T-helper 1 cell treated with Interleukin-12 subunit alpha and Interleukin-12 subunit beta and Interleukin-4 antibody, amounts not matched to agents 30 μg/mL and 1 μg/mL, for 36 hours (primary cell): ENCODE data around the gene EBI3.
"Not testable (repeated sequence)": the region's sequence is repeated elsewhere in the genome, so short reads cannot be mapped to it uniquely, and the experiment has no call there.

Experiments used
- H3K27ac Mint-ChIP-seq: one replicate; pipeline ENCODE4 v1.8.0; 2021; ENCODE audit warnings: mild to moderate bottlenecking, mixed read lengths
- H3K27me3 Mint-ChIP-seq: one replicate; pipeline ENCODE4 v1.8.0; 2021; ENCODE audit warnings: low read depth, mixed read lengths
- H3K36me3 Mint-ChIP-seq: one replicate; pipeline ENCODE4 v1.8.0; 2021; ENCODE audit warnings: low read depth, mixed read lengths
- H3K4me1 Mint-ChIP-seq: one replicate; pipeline ENCODE4 v1.8.0; 2021; ENCODE audit warnings: low read depth, mixed read lengths
- H3K4me3 Mint-ChIP-seq: one replicate; pipeline ENCODE4 v1.8.0; 2021; ENCODE audit warnings: mild to moderate bottlenecking, moderate library complexity, mixed read lengths
- H3K9me3 Mint-ChIP-seq: one replicate; pipeline ENCODE4 v1.8.0; 2021; ENCODE audit warnings: mixed read lengths

Gene EBI3

DNA sequence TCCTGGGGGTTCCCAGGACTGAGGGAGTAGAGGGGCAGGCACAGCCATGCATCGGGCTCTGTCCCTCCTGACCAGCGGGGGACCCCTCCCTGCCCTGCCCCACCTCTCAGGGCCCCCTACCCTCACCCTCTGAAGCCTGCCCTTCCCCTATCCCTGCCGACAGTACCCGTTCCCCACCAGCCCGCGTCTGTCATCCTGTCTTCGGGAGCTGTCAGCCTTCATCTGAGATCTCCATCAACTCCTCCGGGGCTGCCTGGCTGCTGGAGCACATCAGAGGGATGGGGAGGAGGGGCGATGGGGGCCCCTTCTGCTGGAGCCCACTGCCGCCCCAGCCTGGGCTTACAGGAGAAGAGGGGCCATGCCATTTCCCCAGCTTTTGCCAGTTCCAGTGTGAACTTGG, 43.6 kb downstream of the EBI3 start:
- H3K27ac Mint-ChIP-seq: no peak overlapping the region
- no peaks in the 10 kb centered on the region for H3K9me3 Mint-ChIP-seq
- H3K4me3 Mint-ChIP-seq: no peak overlapping the region
- peaks cover 12% of the 10 kb centered on the region for H3K36me3 Mint-ChIP-seq
- H3K4me1 Mint-ChIP-seq: no peaks in the 10 kb centered on the region
- H3K27me3 Mint-ChIP-seq: peaks cover 7% of the 10 kb centered on the region

DNA sequence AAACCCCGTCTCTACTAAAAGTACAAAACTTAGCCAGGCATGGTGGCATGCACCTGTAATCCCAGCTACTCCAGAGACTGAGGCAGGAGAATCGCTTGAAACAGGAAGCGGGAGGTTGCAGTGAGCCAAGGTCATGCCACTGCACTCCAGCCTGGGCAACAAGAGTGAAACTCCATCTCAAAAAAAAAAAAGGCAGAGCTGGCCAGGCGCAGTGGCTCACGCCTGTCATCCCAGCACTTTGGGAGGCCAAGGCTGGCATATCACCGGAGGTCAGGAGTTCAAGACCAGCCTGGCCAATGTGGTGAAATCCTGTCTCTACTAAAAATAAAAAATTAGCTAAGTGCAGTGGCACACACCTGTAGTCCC, 45.0 kb downstream of the EBI3 start:
- not testable (repeated sequence) for H3K36me3 Mint-ChIP-seq

DNA sequence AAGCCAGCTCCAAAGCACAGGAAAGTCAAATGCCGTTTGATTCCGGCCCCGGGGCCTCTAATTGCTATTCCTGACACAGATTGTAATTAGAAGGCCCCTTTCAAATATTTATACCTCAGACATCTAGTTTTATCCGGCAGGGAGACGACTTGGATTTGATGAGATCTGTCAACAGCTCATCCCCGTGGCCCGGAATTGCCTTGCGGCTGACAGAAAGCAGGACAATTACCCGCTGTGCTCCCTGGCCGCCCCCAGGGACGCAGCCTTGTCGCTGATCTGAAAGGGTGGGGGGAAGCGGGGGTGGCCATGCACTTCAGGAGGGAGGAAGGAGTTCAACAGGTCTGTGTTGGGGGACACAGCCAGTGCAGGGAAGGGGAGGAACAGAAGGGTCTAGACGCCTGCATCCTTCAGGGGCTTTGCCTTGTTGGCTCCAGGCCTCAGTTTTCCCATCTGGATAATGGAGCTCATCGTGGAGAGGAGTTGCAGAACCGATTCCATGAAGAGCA, 47.9 kb downstream of the EBI3 start:
- Mint-ChIP-seq H3K4me1 (peaks cover 2% of the 10 kb centered on the region), H3K9me3 (no peaks in the 10 kb centered on the region), H3K27me3 (peaks cover 37% of the 10 kb centered on the region)

More for the DNA sequence above, 45.0 kb downstream of the EBI3 start:
- not testable (repeated sequence) for H3K4me3 Mint-ChIP-seq, H3K9me3 Mint-ChIP-seq, H3K4me1 Mint-ChIP-seq, H3K27ac Mint-ChIP-seq
- H3K27me3 Mint-ChIP-seq: peaks cover 17% of the 10 kb centered on the region

DNA sequence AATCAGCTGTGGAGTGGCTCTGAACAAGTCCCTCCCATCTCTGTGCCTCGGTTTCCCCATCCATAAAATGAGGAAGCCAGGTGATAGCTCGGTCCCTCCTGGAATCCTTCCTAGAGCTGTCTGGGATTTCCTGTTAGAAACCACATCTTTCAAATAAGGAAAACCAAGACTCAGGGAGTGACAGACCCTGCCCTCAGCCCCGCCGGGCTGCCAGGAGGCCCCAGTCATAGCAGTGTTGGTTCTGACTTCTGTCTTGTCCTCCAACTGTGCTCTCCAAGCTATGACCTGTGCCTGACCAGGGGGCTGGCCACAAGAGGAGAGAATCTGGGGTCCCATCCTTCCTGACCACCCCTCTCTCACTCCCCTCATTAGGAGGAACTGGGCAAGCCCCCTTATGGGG, 48.7 kb downstream of the EBI3 start:
- Mint-ChIP-seq H3K4me1 (peaks cover 2% of the 10 kb centered on the region), H3K4me3 (no peak overlapping the region), H3K36me3 (no peaks in the 10 kb centered on the region), H3K27me3 (peaks cover 37% of the 10 kb centered on the region), H3K27ac (no peak overlapping the region), H3K9me3 (no peaks in the 10 kb centered on the region)

More for the DNA sequence above, 47.9 kb downstream of the EBI3 start:
- Mint-ChIP-seq H3K4me3 (no peak overlapping the region), H3K36me3 (peaks cover under 1% of the 10 kb centered on the region), H3K27ac (no peak overlapping the region)

DNA sequence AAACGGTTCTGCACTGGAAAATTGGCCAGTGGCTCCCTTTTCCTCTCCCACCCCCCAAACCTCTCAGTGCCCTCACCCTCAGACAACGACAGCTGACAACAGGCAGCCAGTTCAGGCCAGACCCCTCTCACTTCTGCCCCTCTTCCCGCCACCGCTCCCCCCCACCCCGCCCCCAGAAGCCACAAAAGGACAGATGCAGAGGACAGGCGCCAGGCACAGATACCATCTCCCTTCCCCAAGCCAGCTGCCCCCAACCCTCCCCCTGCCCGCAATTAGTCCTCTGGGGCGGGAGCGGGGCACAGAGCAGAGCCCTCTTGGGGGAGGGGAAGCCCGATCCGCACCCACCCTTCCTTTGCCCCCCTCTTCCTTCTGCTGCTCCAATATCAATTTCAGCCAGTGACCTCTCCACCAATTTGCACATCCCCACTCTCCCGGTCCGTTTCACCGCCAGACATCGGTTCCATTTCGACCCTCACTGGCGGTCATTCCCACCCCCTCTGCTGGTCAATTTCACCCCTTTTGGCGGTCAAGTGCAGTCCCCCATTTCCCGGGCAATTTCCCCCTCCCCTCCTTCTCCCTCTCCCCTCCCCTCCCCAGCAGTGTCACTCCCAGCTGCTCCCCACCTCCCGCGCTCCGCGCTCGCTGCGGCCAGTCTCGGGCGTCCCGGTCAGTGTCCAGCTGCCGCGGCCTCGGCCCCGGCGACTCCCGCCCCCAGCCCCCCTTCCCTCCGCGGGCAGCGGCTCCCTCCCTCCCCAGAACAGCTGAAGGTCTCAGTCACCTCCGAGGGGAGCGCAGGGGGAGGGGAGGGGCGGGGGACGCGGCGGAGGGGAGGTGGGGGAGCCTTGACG, 49.3 kb downstream of the EBI3 start, which contains the start of gene SHD:
Gene SHD, plus strand, starts transcription at position 848 of the 848 bp plus-strand sequence. CDS start 798 bp downstream, outside the sequence.
- H3K4me1 Mint-ChIP-seq: peaks cover 2% of the 10 kb centered on the region
- H3K27ac Mint-ChIP-seq: no peak within 1 kb of the TSS
- H3K36me3 Mint-ChIP-seq: no peaks in the 10 kb centered on the region
- H3K9me3 Mint-ChIP-seq: no peaks in the 10 kb centered on the region
- H3K27me3 Mint-ChIP-seq: peaks cover 37% of the 10 kb centered on the region
- H3K4me3 Mint-ChIP-seq: peak within 1 kb of the TSS; percentile 51

- Mint-ChIP-seq H3K4me1 (peaks cover 2% of the 10 kb centered on the region), H3K27ac (no peak overlapping the region), H3K36me3 (no peaks in the 10 kb centered on the region), H3K27me3 (peaks cover 37% of the 10 kb centered on the region), H3K4me3 (no peak overlapping the region), H3K9me3 (no peaks in the 10 kb centered on the region)
These were observed 49.9 kb downstream of the EBI3 start for GRCh38 chr19:4279267-4279529.

- Mint-ChIP-seq H3K27ac (no peak overlapping the region), H3K27me3 (peaks cover 37% of the 10 kb centered on the region), H3K4me1 (peaks cover 2% of the 10 kb centered on the region), H3K36me3 (no peaks in the 10 kb centered on the region), H3K4me3 (peak overlapping the region; percentile 51), H3K9me3 (no peaks in the 10 kb centered on the region)
These were observed 50.5 kb downstream of the EBI3 start for GRCh38 chr19:4279530-4280422.

DNA sequence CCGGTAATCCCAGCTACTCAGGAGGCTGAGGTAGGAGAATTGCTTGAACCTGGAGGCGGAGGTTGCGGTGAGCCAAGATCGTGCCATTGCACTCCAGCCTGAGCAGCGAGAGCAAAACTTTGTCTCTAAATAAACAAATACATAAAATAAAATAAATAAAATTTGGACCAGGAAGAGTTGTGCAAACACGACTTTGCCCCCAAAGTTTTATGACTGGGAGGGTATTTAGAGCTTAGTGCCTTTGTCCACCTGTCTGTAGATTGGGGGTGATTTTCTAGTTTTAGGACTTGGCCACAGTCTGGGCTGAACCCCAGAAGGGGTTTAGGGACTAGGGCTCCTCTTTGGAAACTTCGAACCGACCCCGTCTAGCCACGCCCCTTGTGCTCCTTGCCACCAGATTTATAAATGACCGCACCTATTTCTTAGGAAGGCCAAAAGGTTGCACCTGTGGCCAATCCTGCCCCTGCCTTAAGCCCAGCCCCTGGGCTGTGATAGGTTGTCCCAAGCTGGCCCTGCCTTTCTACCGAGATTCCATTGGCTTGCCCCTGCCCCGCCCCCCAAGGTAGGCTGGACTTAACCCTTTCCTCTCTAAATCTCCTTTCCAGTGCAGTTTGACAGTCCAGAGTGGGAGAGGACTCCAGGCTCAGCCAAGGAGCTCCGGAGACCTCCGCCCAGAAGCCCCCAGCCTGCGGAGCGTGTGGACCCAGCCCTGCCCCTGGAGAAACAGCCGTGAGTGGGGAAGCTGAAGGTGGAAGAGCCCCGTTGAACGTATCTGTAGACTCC, 55.0 kb downstream of the EBI3 start:
- H3K4me1 Mint-ChIP-seq: peaks cover 2% of the 10 kb centered on the region
- H3K36me3 Mint-ChIP-seq: no peaks in the 10 kb centered on the region
- no peak overlapping the region for H3K4me3 Mint-ChIP-seq
- H3K9me3 Mint-ChIP-seq: no peaks in the 10 kb centered on the region
- no peak overlapping the region for H3K27ac Mint-ChIP-seq
- H3K27me3 Mint-ChIP-seq: peaks cover 20% of the 10 kb centered on the region

DNA sequence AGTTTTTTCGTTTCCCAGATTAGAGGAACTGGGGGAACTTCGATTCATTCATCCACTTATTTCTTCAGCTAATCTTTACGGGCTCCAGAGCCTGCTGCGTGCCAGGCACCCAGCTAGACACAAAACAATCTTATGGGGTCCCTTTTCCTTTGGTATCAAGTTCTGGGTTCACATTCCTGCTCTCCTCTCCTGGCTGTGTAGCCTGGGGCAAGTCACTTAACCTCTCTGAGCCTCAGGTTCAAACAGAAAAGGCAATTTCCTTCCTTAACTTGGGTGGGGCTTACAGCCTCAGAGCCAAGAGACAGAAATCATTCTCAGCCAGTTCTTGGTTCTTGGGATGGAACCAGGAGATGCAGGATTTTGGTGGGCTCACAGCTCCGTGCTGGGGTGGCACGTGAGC, 55.7 kb downstream of the EBI3 start:
- Mint-ChIP-seq H3K36me3 (no peaks in the 10 kb centered on the region), H3K4me1 (no peaks in the 10 kb centered on the region)

DNA sequence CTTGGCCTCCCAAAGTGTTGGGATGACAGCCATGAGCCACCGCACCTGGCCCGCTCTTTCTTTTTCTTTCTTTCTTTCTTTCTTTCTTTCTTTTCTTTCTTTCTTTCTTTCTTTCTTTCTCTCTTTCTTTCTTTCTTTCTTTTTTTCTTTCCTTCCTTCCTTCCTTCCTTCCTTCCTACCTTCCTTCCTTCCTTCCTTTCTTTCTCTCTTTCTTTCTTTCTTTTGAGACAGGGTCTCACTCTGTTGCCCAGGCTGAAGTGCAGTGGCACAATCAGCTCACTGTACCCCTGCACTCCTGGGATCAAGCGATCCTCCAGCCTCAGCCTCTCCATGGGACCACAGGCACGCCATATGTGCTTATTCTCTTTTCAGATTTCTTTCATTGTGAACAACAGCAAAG, 56.8 kb downstream of the EBI3 start:
- not testable (repeated sequence) for H3K4me1 Mint-ChIP-seq, H3K4me3 Mint-ChIP-seq, H3K27ac Mint-ChIP-seq, H3K36me3 Mint-ChIP-seq, H3K27me3 Mint-ChIP-seq, H3K9me3 Mint-ChIP-seq

More for the DNA sequence above, 55.7 kb downstream of the EBI3 start:
- H3K27ac Mint-ChIP-seq: no peak overlapping the region
- H3K4me3 Mint-ChIP-seq: no peak overlapping the region
- H3K9me3 Mint-ChIP-seq: no peaks in the 10 kb centered on the region
- H3K27me3 Mint-ChIP-seq: peaks cover 16% of the 10 kb centered on the region
